Psoas muscle (tissue), 8 donors: ENCODE results near the gene RNF146. TPM values are rescaled to one million over a fixed set of nuclear protein-coding genes. Genes with fewer than 3 reads are reported as not detected.
A peak's percentile ranks its signal among the peaks of the same experiment; 100 is the strongest.

ENCODE experiments used
- ATAC-seq, 4 donors: fragments of 200-7000 bp; cut with Tn5 transposase; one replicate each; pipeline ENCODE4 v1.9.1; 2020; ENCODE audit warnings: moderate library complexity in 3 of 4, mild to moderate bottlenecking in 2 of 4
- DNase-seq, 2 donors: peaks; one replicate each; pipeline ENCODE4 v3.0.0-alpha.2; 2020
- H3K27ac ChIP-seq: fragments of 200-600 bp; one replicate; pipeline ENCODE4 v1.8.0; 2022
- H3K27me3 ChIP-seq, 3 donors: fragments of 200-600 bp in 1 of 3; one replicate each; pipeline versions ENCODE4 v1.6.1 to v1.8.0; 2013 to 2022; ENCODE audit warnings: low read length in 2 of 3, mild to moderate bottlenecking in 2 of 3, moderate library complexity in 1 of 3; ENCODE audit not compliant: insufficient read depth in 3 of 3
- H3K36me3 ChIP-seq, 2 donors: fragments of 200-600 bp in 1 of 2; one replicate each; pipeline versions ENCODE4 v1.6.1 to v1.8.0; 2013 to 2022; ENCODE audit warnings: low read depth in 1 of 2, mild to moderate bottlenecking in 1 of 2, moderate library complexity in 1 of 2; ENCODE audit not compliant: insufficient read depth in 1 of 2
- H3K4me1 ChIP-seq: fragments of 200-600 bp; one replicate; pipeline ENCODE4 v1.8.0; 2022
- H3K4me3 ChIP-seq: fragments of 200-600 bp; one replicate; pipeline ENCODE4 v1.8.0; 2022; ENCODE audit warnings: mild to moderate bottlenecking
- H3K9me3 ChIP-seq: fragments of 200-600 bp; one replicate; pipeline ENCODE4 v1.8.0; 2022
- WGBS, 3 donors: extraction: QIAGEN DNeasy Blood & Tissue Kit; methylation state at CpG; one replicate each; pipeline versions ENCODE4 v1.1.6 to v1.1.7; 2013; 5-methylcytosine and 5-hydroxymethylcytosine counted together
- intact Hi-C, 2 donors: fragments of 100-400 bp; cut with DNase I; formaldehyde crosslinking; loops; one replicate each; pipeline versions ENCODE4 v1.11.0 to v1.14.2; 2022
- long read RNA-seq, 2 donors: library from polyadenylated mRNA; unstranded; transcript quantifications; one replicate each; pipeline ENCODE4 v2.0.0, GENCODE V29; 2021
- polyA plus RNA-seq, 3 donors: library from polyadenylated mRNA; stranded (reverse); fragments of 200-250 nt; gene quantifications; one replicate each; pipeline ENCODE4 v1.2.3, GENCODE V29; 2013
- total RNA-seq, 4 donors: library from RNA; stranded (reverse); fragmentation: NEBNext Ultra II Directional in 2 of 4; extraction: Animal tissue kit (Norgen Biotek cat#: 25700) in 2 of 4; gene quantifications; one replicate each; pipeline versions ENCODE4 v1.2.1 to v1.2.4, GENCODE V29; 2021 to 2023
- TF ChIP-seq, protein P1 (sequence below): fragments of 200-600 bp; IDR thresholded peaks from one replicate; pipeline ENCODE4 v1.8.0; 2022; ENCODE audit warnings: antibody characterized with exemption
- donor health status: healthy with polysubstance abuse.
- donor health status: DM: no; HTN: no; CAD: no; lungs with moderate emphysema.
- donor health status: Bipolar disorder and iron deficiency.
- donor health status: healthy.
- donor health status: DM: yes; HTN: yes; CAD: no.
- donor health status: DM: no; HTN: no; CAD: no.
- donor health status: DM: no; HTN: no; CAD: no.
- donor health status: DM: yes; HTN: yes; CAD: no.

RNF146 gene, protein sequence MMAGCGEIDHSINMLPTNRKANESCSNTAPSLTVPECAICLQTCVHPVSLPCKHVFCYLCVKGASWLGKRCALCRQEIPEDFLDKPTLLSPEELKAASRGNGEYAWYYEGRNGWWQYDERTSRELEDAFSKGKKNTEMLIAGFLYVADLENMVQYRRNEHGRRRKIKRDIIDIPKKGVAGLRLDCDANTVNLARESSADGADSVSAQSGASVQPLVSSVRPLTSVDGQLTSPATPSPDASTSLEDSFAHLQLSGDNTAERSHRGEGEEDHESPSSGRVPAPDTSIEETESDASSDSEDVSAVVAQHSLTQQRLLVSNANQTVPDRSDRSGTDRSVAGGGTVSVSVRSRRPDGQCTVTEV
- total RNA-seq, result 10 to 100 TPM; 64.3 to 80.9 (median 73.7) TPM
- 10 to 100 TPM; 15.9 to 81.5 (median 49.7) TPM for polyA plus RNA-seq
- long read RNA-seq, donor 1, transcript RNF146-204 (4 exons, 884 nt), result major isoform, 5 of 15 reads
- long read RNA-seq, donor 1, partial matches to known transcripts, result 0 of 15 reads
- long read RNA-seq, donor 1, other reads (novel, unspliced or antisense), result 7 of 15 reads
- long read RNA-seq, donor 2, transcript RNF146-204 (4 exons, 884 nt), result major isoform, 6 of 30 reads
- long read RNA-seq, donor 2, partial matches to known transcripts, result 2 of 30 reads
- long read RNA-seq, donor 2, other reads (novel, unspliced or antisense), result 15 of 30 reads

DNA sequence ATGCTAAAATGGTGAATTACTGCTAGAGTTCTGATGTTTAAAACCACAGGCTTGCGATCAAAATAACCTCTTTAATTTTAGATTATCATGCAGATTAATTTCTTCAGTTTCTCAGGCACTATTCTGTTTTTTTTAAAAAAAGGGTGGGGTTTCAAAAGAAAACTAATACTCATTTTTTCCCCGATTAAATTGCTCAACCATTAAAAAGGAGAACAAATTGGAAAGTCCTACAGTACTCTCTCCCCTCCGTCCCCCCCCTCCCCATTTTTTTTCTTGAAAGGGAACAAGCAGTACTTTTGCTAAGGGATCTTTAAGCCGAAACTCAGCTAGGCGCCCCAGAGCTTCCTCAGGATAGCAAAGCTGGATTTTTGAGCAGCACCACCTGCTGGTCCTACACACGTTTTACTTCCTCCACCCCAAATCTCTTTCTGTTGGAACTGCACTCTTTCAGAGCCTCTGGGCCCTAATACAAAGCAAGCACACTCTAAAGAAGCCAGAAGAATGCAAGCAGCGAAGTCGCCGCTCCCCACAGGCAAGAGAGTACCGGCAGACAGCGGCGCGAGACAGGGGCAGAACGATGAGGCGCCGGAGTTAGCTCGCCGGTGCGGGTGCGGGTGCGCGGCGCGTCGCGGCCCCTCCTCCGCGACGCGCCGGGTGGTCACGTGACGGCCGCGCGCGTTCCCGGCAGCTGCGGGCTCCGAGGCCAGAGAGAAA, at the start of gene RNF146:
TSS of gene RNF146 (plus strand) at position 687 of the 714 bp plus-strand sequence. CDS start 13,475 bp downstream, outside the sequence.
- Histone ChIP-seq H3K4me1 (peaks cover 30% of the 10 kb centered on the region), H3K4me3 (peak within 1 kb of the TSS; percentile 92), H3K9me3 (no peaks in the 10 kb centered on the region), H3K27ac (peak within 1 kb of the TSS; percentile 100), H3K36me3 (no peaks in the 10 kb centered on the region), H3K27me3 (no peaks in the 10 kb centered on the region)
- intact Hi-C loops, result loop anchor here (1.0 to 10.0 kb wide), 6 partner anchors 73 to 1272 kb away; no protein-coding TSS in a partner anchor
- DNase-seq (peak; percentile 87 to 93), ATAC-seq (peak; percentile 92 to 94 (median 93))
- WGBS, 3 donors, result 0 to 1% (median 1%) methylated on average over 35 to 40 of the region's 40 CpGs
- TF ChIP-seq, protein P1, sequence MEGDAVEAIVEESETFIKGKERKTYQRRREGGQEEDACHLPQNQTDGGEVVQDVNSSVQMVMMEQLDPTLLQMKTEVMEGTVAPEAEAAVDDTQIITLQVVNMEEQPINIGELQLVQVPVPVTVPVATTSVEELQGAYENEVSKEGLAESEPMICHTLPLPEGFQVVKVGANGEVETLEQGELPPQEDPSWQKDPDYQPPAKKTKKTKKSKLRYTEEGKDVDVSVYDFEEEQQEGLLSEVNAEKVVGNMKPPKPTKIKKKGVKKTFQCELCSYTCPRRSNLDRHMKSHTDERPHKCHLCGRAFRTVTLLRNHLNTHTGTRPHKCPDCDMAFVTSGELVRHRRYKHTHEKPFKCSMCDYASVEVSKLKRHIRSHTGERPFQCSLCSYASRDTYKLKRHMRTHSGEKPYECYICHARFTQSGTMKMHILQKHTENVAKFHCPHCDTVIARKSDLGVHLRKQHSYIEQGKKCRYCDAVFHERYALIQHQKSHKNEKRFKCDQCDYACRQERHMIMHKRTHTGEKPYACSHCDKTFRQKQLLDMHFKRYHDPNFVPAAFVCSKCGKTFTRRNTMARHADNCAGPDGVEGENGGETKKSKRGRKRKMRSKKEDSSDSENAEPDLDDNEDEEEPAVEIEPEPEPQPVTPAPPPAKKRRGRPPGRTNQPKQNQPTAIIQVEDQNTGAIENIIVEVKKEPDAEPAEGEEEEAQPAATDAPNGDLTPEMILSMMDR, result peak; percentile 70

DNA sequence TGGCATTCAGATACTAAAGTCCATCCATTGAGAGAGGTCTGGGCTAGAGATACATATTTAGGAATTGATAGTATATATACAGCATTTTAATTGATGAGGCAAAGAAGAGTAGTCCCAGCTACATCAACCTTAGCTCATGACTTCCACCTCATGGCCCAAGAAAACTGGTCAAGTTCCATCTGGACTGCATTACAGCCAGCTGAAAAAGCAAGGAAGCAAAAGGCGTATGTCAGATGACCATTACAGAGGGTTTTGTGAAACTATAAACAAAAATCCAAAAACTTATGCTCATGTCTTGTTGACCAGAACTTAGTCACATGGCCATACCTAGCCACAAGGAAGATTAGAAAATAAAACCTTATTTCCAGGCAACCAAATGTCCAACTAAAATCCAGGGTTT, 46.8 kb upstream of the RNF146 start:
- TF ChIP-seq, protein P1, result no peak
- intact Hi-C loops, result no loop called here
- no peaks in the 10 kb centered on the region for H3K27me3 ChIP-seq
- no peak for ATAC-seq
- H3K27ac ChIP-seq, result no peak overlapping the region
- H3K36me3 ChIP-seq, result no peaks in the 10 kb centered on the region
- H3K4me1 ChIP-seq, result no peaks in the 10 kb centered on the region
- H3K4me3 ChIP-seq, result no peak overlapping the region
- no peak for DNase-seq
- no peaks in the 10 kb centered on the region for H3K9me3 ChIP-seq
- 75 to 90% (median 78%) methylated on average over 1 of the region's 1 CpG for WGBS, 3 donors

DNA sequence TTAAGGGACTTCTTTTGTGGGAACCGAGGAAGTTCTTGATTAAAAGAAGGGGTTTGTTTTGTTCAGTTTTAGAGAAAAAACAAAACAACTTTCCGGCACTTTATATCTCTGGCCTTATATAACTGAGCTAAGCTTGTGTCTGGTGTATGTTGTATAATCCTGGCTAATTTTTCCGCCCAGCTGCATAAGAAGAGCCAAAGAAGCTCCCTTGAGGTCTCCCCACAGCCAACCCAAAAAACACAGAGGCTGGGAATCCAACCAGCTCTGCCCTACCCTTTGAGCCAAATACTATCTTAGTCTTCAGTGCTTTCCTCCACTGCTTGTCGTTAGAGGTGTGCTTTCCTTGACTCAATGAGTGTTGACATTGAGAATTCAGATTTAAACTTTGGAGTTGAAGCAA, 45.5 kb upstream of the RNF146 start:
- Histone ChIP-seq H3K4me3 (no peak overlapping the region), H3K4me1 (no peaks in the 10 kb centered on the region), H3K36me3 (no peaks in the 10 kb centered on the region), H3K9me3 (no peaks in the 10 kb centered on the region), H3K27ac (no peak overlapping the region), H3K27me3 (no peaks in the 10 kb centered on the region)
- 53 to 61% (median 58%) methylated on average over 4 of the region's 4 CpGs for WGBS, 3 donors
- TF ChIP-seq, protein P1, result no peak
- ATAC-seq, result peak in 1 of 4 donors; percentile 37
- intact Hi-C loops, result no loop called here
- DNase-seq, result no peak

DNA sequence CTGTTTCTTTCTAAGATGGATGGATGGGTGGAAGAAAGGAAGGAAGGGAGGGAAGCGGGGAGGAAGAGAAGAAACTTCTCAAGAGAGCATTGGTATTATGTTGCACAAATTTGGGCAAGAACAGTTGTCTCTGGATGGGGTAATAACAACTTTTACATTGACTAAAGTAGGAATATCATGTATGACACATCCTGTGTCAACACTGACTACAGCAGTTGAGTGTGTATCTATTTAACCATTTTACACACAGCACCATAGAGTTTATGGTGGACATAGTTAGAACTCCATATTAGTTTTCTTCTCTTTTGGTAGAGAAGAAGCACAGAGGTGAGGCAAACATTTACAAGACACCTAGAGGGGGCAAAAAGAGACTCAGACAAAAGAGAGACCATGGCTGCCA, 44.2 kb upstream of the RNF146 start:
- ATAC-seq (no peak), DNase-seq (no peak)
- intact Hi-C loops, result no loop called here
- Histone ChIP-seq H3K9me3 (no peaks in the 10 kb centered on the region), H3K27me3 (no peaks in the 10 kb centered on the region), H3K27ac (no peak overlapping the region), H3K36me3 (no peaks in the 10 kb centered on the region), H3K4me3 (no peak overlapping the region), H3K4me1 (no peaks in the 10 kb centered on the region)
- TF ChIP-seq, protein P1, result no peak
- 47 to 88% (median 63%) methylated on average over 1 of the region's 1 CpG for WGBS, 3 donors
